Measurements from ENCODE around the gene S100A4.

Gene S100A4

DNA sequence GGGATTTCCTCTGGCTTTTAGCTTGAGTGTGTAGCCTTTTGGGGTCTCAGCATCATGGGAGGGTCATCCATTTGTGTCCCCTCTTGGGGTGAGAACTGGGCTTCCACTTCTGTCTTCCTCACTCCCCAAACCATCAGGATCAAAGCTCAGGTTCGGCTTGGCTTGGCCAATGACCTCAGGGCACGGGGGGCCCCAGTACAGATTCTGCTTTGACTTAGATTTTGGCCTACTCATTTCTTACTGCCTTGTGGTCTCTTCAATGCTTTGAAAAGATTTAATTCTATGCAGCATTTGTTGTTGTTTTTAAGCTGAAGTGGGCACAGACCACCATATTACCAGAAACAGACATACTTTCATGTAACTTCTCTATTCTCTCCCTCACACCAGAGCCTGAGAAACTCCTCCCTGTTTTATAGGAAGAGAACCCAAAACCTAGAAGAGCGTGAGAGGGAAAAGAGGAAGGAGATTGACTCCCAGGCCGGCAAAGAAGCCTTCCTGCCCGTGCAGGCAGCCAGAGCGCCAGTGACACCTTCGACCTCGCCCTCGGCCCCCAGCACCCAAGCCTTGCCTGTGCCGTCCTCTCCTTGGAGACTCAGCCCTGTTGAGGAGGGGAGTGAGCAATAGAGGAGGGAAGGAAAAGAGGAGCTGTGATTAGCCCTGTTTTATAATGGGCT lies 5.4 kb upstream of the S100A4 start:
- DNase-seq (ENCODE audit: insufficient read length, low spot score), result no peak
- TF ChIP-seq, protein P1, sequence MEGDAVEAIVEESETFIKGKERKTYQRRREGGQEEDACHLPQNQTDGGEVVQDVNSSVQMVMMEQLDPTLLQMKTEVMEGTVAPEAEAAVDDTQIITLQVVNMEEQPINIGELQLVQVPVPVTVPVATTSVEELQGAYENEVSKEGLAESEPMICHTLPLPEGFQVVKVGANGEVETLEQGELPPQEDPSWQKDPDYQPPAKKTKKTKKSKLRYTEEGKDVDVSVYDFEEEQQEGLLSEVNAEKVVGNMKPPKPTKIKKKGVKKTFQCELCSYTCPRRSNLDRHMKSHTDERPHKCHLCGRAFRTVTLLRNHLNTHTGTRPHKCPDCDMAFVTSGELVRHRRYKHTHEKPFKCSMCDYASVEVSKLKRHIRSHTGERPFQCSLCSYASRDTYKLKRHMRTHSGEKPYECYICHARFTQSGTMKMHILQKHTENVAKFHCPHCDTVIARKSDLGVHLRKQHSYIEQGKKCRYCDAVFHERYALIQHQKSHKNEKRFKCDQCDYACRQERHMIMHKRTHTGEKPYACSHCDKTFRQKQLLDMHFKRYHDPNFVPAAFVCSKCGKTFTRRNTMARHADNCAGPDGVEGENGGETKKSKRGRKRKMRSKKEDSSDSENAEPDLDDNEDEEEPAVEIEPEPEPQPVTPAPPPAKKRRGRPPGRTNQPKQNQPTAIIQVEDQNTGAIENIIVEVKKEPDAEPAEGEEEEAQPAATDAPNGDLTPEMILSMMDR (IDR thresholded peaks at IDR 0.05; ENCODE audit: insufficient read depth, missing control alignments), result no peak
- no peak for FAIRE-seq

DNA sequence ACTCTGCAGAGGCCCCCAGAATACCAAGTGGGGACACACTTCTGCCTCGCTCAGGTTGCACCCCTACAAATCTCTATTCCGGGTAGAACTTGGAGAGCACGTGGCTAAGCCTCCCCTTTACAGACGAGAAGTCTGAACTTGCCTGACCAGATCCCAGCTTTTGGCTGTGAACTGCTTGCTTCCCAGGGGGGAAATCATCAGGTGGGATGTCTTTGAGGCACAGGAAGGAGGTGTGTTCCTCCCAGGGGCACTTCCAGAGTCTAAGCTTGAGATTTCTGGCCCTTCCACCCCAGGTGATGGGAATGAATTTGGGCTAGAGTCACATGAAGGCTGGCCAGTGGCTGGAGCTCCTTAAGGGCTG lies 4.8 kb upstream of the S100A4 start:
- FAIRE-seq, result no peak
- DNase-seq (ENCODE audit: insufficient read length, low spot score), result no peak
- TF ChIP-seq, protein P1 (IDR thresholded peaks at IDR 0.05; ENCODE audit: insufficient read depth, missing control alignments), result no peak

DNA sequence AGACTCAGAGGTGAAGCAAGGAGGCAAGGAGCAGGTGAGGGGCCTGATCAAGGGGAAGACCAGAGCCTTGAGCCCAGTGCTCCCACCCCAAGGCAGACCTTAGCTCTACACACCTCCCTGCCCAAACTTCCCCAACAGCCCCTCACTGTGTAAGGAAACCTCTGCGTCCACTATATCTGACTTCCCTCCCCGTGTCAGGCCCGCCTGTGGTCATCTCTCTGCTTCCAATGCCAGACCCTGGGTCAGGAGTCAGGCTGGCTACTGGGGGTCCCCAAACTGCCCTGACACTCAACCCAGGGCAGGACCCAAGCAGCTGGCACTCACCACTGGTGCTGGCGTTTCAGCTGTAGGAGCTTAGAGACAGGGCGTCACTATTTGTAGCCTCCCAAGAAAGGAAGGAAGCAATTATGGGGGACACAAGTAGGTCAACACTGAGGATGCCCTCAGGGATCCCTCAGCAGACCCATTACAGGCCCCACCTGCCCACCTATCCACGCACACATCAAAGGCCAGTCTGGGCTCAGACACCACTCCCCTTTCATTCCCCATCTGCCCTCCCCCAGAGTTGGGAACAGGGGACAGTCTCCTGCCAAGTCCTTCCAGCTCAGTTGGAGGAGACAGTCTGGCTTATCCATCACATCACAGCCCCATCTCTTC lies 4.3 kb upstream of the S100A4 start:
- TF ChIP-seq, protein P1 (IDR thresholded peaks at IDR 0.05; ENCODE audit: insufficient read depth, missing control alignments), result no peak
- DNase-seq (ENCODE audit: insufficient read length, low spot score) (no peak), FAIRE-seq (no peak)

DNA sequence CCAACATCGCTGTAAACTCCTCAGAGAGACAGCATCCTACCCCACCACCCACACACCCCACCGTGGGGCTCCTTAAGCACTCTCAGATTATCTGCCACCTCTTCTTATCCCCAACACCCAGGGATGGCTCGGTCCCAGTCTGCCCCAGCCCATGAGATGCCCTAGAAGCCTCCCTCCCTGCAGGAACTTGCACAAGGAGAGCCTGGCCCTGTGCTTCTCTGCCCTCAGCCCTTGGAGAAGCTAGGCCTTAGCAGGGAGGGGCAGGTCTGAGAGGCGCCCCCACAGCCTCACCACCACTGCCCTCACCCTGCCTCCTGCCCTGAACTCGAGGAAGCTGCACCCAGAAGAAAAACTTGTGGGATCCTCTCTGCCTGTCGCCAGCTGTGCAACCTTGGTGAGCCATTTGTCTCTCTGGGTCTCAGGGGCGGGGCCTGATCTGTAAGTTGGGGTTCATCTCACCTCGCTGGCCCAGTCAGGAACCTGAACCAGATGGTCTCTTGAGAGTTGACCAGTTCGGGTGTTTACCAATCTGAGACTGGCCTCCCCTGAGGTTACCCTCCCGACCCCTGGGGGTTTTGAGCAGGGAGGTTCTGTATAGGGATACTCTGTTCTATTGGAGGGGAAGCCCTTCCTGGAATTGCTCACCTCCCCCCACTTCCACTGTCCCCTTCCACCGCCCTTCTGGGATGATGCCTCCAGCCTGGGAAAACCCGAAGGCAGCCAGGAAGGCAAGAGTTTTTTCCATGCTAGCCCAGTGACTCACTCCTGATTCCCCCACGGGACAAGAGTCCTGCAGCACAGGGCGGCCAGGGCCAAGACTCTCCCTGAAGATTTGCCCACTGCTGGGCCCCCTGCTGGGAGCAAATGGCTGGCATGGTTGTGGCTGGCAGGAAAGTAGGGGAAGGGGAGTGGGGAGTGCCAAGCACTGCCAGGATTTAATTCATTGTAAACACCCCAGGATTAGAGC lies 3.4 kb upstream of the S100A4 start, which contains the start of gene S100A3:
TSS of gene S100A3 (minus strand) at position 537 of the 967 bp plus-strand sequence. CDS start 773 bp downstream, outside the sequence.
- FAIRE-seq (no peak), DNase-seq (ENCODE audit: insufficient read length, low spot score) (no peak)

DNA sequence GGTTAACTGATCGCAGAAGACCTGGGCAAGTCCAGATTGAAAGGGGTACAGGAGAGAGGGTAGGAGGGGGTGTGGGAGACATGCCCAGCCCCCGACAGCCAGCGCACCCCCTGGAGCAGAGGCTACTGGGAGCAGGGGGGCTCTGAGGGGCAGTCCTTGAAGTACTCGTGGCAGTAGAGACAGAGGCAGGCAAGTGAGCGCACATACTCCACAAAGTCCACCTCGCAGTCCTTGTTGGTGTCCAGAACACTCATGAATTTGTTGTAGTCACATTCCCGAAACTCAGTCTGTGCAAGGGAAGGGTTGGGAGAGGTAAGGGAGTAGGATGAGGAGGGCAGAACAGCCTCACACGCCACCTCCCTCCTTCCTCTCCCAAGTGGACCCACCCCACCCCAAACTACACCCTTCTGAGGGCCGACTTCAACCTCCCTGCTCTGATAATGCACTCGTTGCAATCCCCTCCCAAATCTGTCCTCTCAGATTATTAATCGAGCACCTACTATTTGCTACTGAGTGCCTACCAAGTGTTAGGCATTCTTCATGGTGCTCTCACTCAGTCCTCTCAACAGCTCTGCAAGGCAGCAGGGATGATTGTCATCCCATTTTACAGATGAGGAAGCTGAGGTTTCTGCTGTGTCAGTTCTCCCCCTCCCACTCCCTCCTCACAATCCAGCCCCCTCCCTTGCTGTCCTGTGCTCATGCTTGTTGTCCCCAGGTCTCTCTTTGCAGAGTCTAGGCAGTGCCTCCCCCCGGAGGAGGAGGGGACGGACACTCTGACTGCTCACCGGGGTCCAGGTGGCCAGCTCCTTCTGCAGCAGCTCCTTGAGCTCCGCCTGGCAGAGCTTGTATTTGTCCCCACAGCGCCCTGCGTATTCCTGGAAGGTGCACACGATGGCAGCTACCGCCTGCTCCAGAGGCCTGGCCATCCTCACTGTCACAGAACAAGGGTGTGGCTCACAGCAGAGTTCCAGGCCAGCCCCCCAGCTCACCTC lies 2.2 kb upstream of the S100A4 start:
- DNase-seq (ENCODE audit: insufficient read length, low spot score) (no peak), FAIRE-seq (no peak)

More for the DNA sequence above, 3.4 kb upstream of the S100A4 start, which contains the start of gene S100A3:
- TF ChIP-seq, protein P1 (IDR thresholded peaks at IDR 0.05; ENCODE audit: insufficient read depth, missing control alignments), result no peak

More for the DNA sequence above, 2.2 kb upstream of the S100A4 start:
- TF ChIP-seq, protein P1 (IDR thresholded peaks at IDR 0.05; ENCODE audit: insufficient read depth, missing control alignments), result no peak

Measured in D721Med (cell line).